Adrenal gland (tissue), 12 donors: ENCODE data around the gene TNFRSF12A. TPM values are rescaled to one million over a fixed set of nuclear protein-coding genes. Genes with fewer than 3 reads are reported as not detected.

ENCODE experiments used
- DNase-seq, 7 donors: peaks; one replicate each; pipeline ENCODE4 v3.0.0-alpha.2; 2019 to 2020
- H3K27ac ChIP-seq, 5 donors: fragments of 200-600 bp; sonication (generic) in 4 of 5; 1 replicate in 3 of 5; 2 replicates in 2 of 5; pipeline versions ENCODE4 v1.5.1 to v1.8.0; 2016 to 2020; ENCODE audit warnings: mild to moderate bottlenecking in 1 of 5
- H3K27me3 ChIP-seq: fragments of 200-600 bp; 2 replicates; pipeline ENCODE4 v1.8.0; 2021
- H3K36me3 ChIP-seq, 2 donors: fragments of 200-600 bp; replicated peaks in 1 of 2; 1 replicate in 1 of 2; 2 replicates in 1 of 2; pipeline versions ENCODE4 v1.5.1 to v1.8.0; 2018 to 2022
- H3K4me1 ChIP-seq, 2 donors: fragments of 200-600 bp; replicated peaks in 1 of 2; 1 replicate in 1 of 2; 2 replicates in 1 of 2; pipeline versions ENCODE4 v1.5.1 to v1.8.0; 2018 to 2021
- H3K4me3 ChIP-seq, 4 donors: fragments of 200-600 bp; sonication (generic) in 3 of 4; one replicate each; pipeline ENCODE4 v1.5.1; 2016 to 2018
- H3K9me3 ChIP-seq, 3 donors: fragments of 200-600 bp; sonication (generic) in 1 of 3; replicated peaks in 1 of 3; 1 replicate in 2 of 3; 2 replicates in 1 of 3; pipeline versions ENCODE4 v1.5.1 to v1.8.0; 2016 to 2021
- POLR2A ChIP-seq, 2 donors: fragments of 450-650 bp; IDR thresholded peaks; one replicate each; pipeline ENCODE4 v1.6.1; 2017; ENCODE audit warnings: antibody characterized with exemption in 2 of 2, mild to moderate bottlenecking in 2 of 2, moderate library complexity in 1 of 2
- WGBS, 4 donors: extraction: QIAGEN DNeasy Blood & Tissue Kit in 2 of 4; methylation state at CpG; one replicate each; pipeline versions ENCODE4 v1.1.5 to v1.1.7; 2013 to 2017; 5-methylcytosine and 5-hydroxymethylcytosine counted together
- intact Hi-C, 2 donors: fragments of 100-400 bp; cut with DNase I; formaldehyde crosslinking; loops; one replicate each; pipeline versions ENCODE4 v1.14.1 to v1.15.0; 2022 to 2023
- polyA plus RNA-seq, 3 donors: library from polyadenylated mRNA; stranded (reverse); fragments of 200-250 nt in 2 of 3; fragments of 350-450 nt in 1 of 3; fragmentation: Illumina TruSeq in 1 of 3; extraction: RNeasy Lipid Tissue Mini Kit (QIAGEN cat#74804) in 1 of 3; gene quantifications; one replicate each; pipeline ENCODE4 v1.2.3, GENCODE V29; 2013 to 2014
- total RNA-seq, 9 donors: library from RNA; depleted of rRNA in 4 of 9; stranded (reverse); fragments of >200 nt in 4 of 9; fragments of 120-200 nt in 1 of 9; fragmentation: NEBNext Ultra II Directional in 1 of 9; extraction: Animal tissue kit (Norgen Biotek cat#: 25700) in 1 of 9; gene quantifications; one replicate each; pipeline versions ENCODE4 v1.1.0 to v1.2.4, GENCODE V29; 2013 to 2023
- TF ChIP-seq, protein P1 (sequence below), 6 experiments: fragments of 450-650 bp in 4 of 6; fragments of 200-600 bp in 2 of 6; sonication (generic) in 1 of 6; IDR thresholded peaks; 1 replicate in 5 of 6; 2 replicates in 1 of 6; pipeline versions ENCODE4 v1.5.1 to v1.8.0; 2016 to 2021; ENCODE audit warnings: antibody characterized with exemption in 6 of 6, mild to moderate bottlenecking in 2 of 6, moderate library complexity in 1 of 6
- donor health status: healthy with polysubstance abuse.
- donor health status: Bipolar disorder and iron deficiency.
- donor health status: DM: yes; HTN: yes; CAD: no.
- donor health status: DM: no; HTN: no; CAD: no.
- donor health status: DM: no; HTN: no; CAD: no.
- donor health status: DM: yes; HTN: yes; CAD: no.

TNFRSF12A gene
- total and polyA plus RNA-seq, 12 donors: 8.8 to 175 (median 42.6) TPM

DNA sequence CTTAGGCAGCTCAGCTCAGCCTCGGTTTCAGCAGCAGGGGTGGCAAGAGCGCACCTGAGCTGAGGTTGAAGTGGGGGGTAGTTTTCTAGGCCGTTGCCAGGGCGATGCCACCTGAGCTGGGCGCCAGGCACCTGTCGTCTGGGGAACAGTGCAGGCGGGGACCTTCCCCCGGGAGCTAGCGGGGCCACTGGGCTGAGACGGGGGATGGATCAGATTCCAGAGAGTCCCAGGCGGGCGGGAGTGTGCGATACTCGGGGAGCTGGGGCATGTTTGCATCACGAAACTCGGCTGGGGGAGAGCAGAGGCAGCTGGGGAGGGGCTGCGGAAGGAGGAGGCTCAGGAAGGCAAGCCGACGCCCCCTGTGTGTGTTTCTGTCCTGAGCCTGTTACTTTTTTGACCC, 7.9 kb upstream of the TNFRSF12A start:
- TF ChIP-seq POLR2A (IDR thresholded peaks at IDR 0.05): no peak
- TF ChIP-seq, protein P1, sequence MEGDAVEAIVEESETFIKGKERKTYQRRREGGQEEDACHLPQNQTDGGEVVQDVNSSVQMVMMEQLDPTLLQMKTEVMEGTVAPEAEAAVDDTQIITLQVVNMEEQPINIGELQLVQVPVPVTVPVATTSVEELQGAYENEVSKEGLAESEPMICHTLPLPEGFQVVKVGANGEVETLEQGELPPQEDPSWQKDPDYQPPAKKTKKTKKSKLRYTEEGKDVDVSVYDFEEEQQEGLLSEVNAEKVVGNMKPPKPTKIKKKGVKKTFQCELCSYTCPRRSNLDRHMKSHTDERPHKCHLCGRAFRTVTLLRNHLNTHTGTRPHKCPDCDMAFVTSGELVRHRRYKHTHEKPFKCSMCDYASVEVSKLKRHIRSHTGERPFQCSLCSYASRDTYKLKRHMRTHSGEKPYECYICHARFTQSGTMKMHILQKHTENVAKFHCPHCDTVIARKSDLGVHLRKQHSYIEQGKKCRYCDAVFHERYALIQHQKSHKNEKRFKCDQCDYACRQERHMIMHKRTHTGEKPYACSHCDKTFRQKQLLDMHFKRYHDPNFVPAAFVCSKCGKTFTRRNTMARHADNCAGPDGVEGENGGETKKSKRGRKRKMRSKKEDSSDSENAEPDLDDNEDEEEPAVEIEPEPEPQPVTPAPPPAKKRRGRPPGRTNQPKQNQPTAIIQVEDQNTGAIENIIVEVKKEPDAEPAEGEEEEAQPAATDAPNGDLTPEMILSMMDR (IDR thresholded peaks at IDR 0.05): no peak
- Histone ChIP-seq H3K4me1 (no peaks in the 10 kb centered on the region), H3K27me3 (peaks cover 12% of the 10 kb centered on the region), H3K4me3 (no peak overlapping the region), H3K27ac (no peak overlapping the region), H3K36me3 (no peaks in the 10 kb centered on the region), H3K9me3 (no peaks in the 10 kb centered on the region)
- no peak for DNase-seq
- intact Hi-C loops: no loop called here
- 16 to 40% (median 26%) methylated on average over 1 to 19 of the region's 19 CpGs for WGBS, 4 donors

DNA sequence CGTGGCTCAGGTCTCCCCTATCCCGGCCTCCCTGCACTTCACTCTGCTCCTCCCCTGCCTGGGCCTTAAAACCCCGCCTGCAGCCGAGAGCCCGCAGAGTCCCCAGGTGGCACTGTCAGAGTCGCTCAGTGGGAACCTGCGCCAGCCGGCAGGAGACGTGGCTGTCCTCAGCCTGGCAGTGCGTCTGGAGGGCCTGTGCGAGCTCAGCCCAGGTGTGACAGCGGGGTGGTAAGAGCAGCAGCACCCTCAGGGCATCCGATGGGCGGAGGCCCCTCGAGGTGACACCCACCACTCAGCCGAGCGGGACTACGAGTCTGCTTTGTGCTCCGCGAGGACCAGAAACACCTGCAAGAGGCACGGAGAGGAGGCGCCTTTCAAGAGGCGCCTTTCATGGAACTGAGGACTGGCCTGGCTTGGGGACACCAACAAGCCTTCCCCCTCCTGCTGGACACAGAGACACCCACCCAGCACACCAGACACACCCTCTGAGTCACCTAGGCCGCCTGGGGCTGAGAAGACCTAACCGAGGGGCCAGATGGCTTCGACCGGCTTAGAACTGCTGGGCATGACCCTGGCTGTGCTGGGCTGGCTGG, 7.2 kb upstream of the TNFRSF12A start, which contains the start of gene CLDN9:
Gene CLDN9 (plus strand): TSS at position 96 of the 593 bp plus-strand sequence. CDS start 440 bp downstream, at position 536.
- intact Hi-C loops: no loop called here
- Histone ChIP-seq H3K9me3 (no peaks in the 10 kb centered on the region), H3K4me3 (no peak within 1 kb of the TSS), H3K4me1 (peaks cover 0 to 1% of the 10 kb centered on the region in 2 donors), H3K36me3 (no peaks in the 10 kb centered on the region), H3K27ac (no peak within 1 kb of the TSS), H3K27me3 (peaks cover 13% of the 10 kb centered on the region)
- DNase-seq: no peak
- no peak for TF ChIP-seq POLR2A (IDR thresholded peaks at IDR 0.05)
- TF ChIP-seq, protein P1 (IDR thresholded peaks at IDR 0.05): no peak
- WGBS, 4 donors: 18 to 52% (median 46%) methylated on average over 5 to 27 of the region's 27 CpGs

DNA sequence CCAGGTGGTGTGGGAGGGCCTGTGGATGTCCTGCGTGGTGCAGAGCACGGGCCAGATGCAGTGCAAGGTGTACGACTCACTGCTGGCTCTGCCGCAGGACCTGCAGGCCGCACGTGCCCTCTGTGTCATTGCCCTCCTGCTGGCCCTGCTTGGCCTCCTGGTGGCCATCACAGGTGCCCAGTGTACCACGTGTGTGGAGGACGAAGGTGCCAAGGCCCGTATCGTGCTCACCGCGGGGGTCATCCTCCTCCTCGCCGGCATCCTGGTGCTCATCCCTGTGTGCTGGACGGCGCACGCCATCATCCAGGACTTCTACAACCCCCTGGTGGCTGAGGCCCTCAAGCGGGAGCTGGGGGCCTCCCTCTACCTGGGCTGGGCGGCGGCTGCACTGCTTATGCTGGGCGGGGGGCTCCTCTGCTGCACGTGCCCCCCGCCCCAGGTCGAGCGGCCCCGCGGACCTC, 6.6 kb upstream of the TNFRSF12A start:
- no peak overlapping the region for H3K27ac ChIP-seq
- no peaks in the 10 kb centered on the region for H3K36me3 ChIP-seq
- H3K4me3 ChIP-seq: no peak overlapping the region
- intact Hi-C loops: no loop called here
- no peak for DNase-seq
- H3K9me3 ChIP-seq: no peaks in the 10 kb centered on the region
- H3K4me1 ChIP-seq: peaks cover 0 to 4% of the 10 kb centered on the region in 2 donors
- peaks cover 15% of the 10 kb centered on the region for H3K27me3 ChIP-seq
- TF ChIP-seq, protein P1 (IDR thresholded peaks at IDR 0.05): no peak
- TF ChIP-seq POLR2A (IDR thresholded peaks at IDR 0.05): no peak
- 40 to 61% (median 55%) methylated on average over 11 to 27 of the region's 27 CpGs for WGBS, 4 donors

DNA sequence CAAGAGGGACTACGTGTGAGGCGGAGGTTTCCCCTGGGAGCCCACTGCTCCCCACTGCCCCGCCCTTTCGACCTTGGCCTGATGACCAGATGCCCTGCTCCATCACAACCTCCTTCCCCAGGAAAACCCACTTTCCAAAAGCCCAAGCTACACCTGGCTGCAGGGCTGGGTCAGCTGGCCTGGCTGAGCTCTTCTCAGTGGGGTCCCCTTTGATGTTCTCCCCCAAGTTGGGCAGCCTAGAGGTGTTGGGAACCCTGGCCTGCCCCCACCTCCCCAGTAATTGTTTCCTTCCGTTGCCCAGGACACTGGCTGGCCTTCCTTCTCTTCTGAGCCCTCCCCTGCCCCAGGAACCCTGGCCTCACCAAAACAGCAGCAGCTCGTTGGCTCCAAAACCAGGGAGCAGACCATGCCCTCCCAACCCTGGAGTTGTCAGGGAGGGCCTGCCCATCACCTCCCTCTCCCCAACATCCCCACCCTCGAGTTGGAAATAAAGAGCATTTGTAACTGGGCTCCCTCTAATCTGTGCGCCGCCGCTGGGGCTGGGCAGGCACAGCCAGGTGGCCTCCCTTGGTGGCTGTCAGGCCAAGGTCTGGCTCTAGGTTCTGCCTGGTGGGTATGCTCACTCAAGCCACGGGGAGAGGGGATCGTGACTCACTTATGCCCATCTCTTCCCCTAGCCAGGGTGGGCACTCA, 6.0 kb upstream of the TNFRSF12A start:
- intact Hi-C loops: no loop called here
- H3K27me3 ChIP-seq: peaks cover 16% of the 10 kb centered on the region
- H3K4me3 ChIP-seq: no peak overlapping the region
- H3K36me3 ChIP-seq: no peaks in the 10 kb centered on the region
- H3K27ac ChIP-seq: no peak overlapping the region
- no peak for TF ChIP-seq POLR2A (IDR thresholded peaks at IDR 0.05)
- TF ChIP-seq, protein P1 (IDR thresholded peaks at IDR 0.05): no peak
- peaks cover 0 to 4% of the 10 kb centered on the region in 2 donors for H3K4me1 ChIP-seq
- no peaks in the 10 kb centered on the region for H3K9me3 ChIP-seq
- WGBS, 4 donors: 49 to 72% (median 56%) methylated on average over 5 to 12 of the region's 12 CpGs
- DNase-seq: no peak
